Transverse colon (tissue), 4 donors: ENCODE results near the gene DNER.

Experiments used
- CTCF ChIP-seq, 5 experiments: fragments of 200-600 bp in 3 of 5; fragments of 450-650 bp in 2 of 5; sonication (generic) in 3 of 5; IDR thresholded peaks; 1 replicate in 2 of 5; 2 replicates in 3 of 5; pipeline ENCODE4 v1.5.1; 2016 to 2017; ENCODE audit warnings: antibody characterized with exemption in 5 of 5, inconsistent platforms in 3 of 5, mild to moderate bottlenecking in 2 of 5, moderate library complexity in 1 of 5
- POLR2AphosphoS5 ChIP-seq, 3 donors: sonication (generic); formaldehyde crosslinking; IDR thresholded peaks; one replicate each; pipeline ENCODE4 v1.6.1; 2016; ENCODE audit warnings: antibody characterized with exemption in 3 of 3

DNA sequence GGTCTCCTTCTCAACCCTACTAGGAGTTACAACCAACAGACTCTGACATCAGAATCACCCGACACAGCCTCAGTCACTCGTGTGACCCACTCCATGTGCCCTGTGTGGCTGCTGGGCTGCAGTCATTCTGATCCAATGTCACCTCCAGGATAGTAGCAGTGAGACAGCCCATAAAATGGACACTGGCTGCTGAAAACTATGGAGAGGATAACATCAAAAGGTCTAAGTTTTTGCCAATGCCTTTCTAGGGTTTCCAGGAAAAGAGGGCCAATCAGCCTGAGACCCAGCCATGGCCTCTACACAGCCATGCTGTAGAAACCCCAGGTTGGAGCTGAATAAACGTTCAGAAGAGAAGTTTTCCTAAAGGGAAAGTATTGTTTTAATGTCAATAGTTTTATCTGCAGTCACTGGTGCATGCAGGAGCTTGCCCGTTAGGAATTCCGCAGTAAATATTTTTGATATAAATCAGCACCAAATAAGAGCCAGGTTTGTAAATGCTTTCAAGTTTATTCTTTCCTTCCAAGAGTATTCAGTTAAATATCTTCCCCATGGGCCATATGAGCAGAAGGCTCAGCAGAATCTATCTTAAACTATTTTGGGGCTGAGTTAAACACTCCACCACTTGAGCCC lies 351.1 kb downstream of the DNER start:
- TF ChIP-seq POLR2AphosphoS5 (IDR thresholded peaks at IDR 0.05) (no peak), CTCF (IDR thresholded peaks at IDR 0.05) (no peak)
